ENCODE data around the gene RELN.

RELN gene

GRCh38 chr7:103626776-103627175 is 362.7 kb downstream of the RELN start:
- ATAC-seq = no peak
- TF ChIP-seq ESRRG (CRISPR knock-in tag; IDR thresholded peaks at IDR 0.05) = 0 out of 2 replicates have a peak, but pooled peaks have one; percentile 8
- TF ChIP-seq ZFP3 (CRISPR knock-in tag; IDR thresholded peaks at IDR 0.05) = peak; percentile 80
- peak; percentile 54; the same call in 1 of the 2 replicates for TF ChIP-seq POU6F1 (CRISPR knock-in tag; IDR thresholded peaks at IDR 0.05; ENCODE audit: borderline replicate concordance, low read depth)
- TF ChIP-seq PATZ1 (CRISPR knock-in tag; IDR thresholded peaks at IDR 0.05; ENCODE audit: borderline replicate concordance) = no peak; the same call in 1 of the 2 replicates
- 0 out of 2 replicates have a peak, but pooled peaks have one; percentile 65 for TF ChIP-seq GLIS3 (CRISPR knock-in tag; IDR thresholded peaks at IDR 0.05)
- TF ChIP-seq CSDC2 (CRISPR knock-in tag; IDR thresholded peaks at IDR 0.05) = 0 out of 2 replicates have a peak, but pooled peaks have one; percentile 26
- peak; percentile 93 for TF ChIP-seq ISL1 (CRISPR knock-in tag; IDR thresholded peaks at IDR 0.05)
- TF ChIP-seq SNAI2 (CRISPR knock-in tag; IDR thresholded peaks at IDR 0.05) = 0 out of 2 replicates have a peak, but pooled peaks have one; percentile 32
- TF ChIP-seq CREB5 (CRISPR knock-in tag; IDR thresholded peaks at IDR 0.05; ENCODE audit: low read depth) = 0 out of 2 replicates have a peak, but pooled peaks have one; percentile 11
- no peak for TF ChIP-seq ZFP30 (CRISPR knock-in tag; IDR thresholded peaks at IDR 0.05)
- no peak for TF ChIP-seq TSHZ2 (CRISPR knock-in tag; IDR thresholded peaks at IDR 0.05)

GRCh38 chr7:103622274-103622673 is 367.2 kb downstream of the RELN start:
- no peak for ATAC-seq
- TF ChIP-seq CSDC2 (CRISPR knock-in tag; IDR thresholded peaks at IDR 0.05) (no peak), ARNTL (CRISPR knock-in tag; IDR thresholded peaks at IDR 0.05; ENCODE audit: borderline replicate concordance, low read depth) (no peak), TOX (CRISPR knock-in tag; IDR thresholded peaks at IDR 0.05; ENCODE audit: borderline replicate concordance) (no peak), OSR1 (CRISPR knock-in tag; IDR thresholded peaks at IDR 0.05) (no peak), ZFP30 (CRISPR knock-in tag; IDR thresholded peaks at IDR 0.05) (no peak), CSRNP3 (CRISPR knock-in tag; IDR thresholded peaks at IDR 0.05) (no peak), TCF4 (CRISPR knock-in tag; IDR thresholded peaks at IDR 0.05; ENCODE audit: borderline replicate concordance) (no peak), PPARA (CRISPR knock-in tag; IDR thresholded peaks at IDR 0.05; ENCODE audit: borderline replicate concordance) (no peak), ESRRG (CRISPR knock-in tag; IDR thresholded peaks at IDR 0.05) (no peak), ZC3H10 (CRISPR knock-in tag; IDR thresholded peaks at IDR 0.05) (no peak)

- TF ChIP-seq CREB5 (CRISPR knock-in tag; IDR thresholded peaks at IDR 0.05; ENCODE audit: low read depth) (no peak), TCF4 (CRISPR knock-in tag; IDR thresholded peaks at IDR 0.05; ENCODE audit: borderline replicate concordance) (no peak), ZNF565 (CRISPR knock-in tag; conservative IDR thresholded peaks at IDR 0.05; ENCODE audit: low read depth) (no peak), ISL1 (CRISPR knock-in tag; IDR thresholded peaks at IDR 0.05) (no peak), TSHZ2 (CRISPR knock-in tag; IDR thresholded peaks at IDR 0.05) (no peak)
- peak; percentile 71 for ATAC-seq
Observed at GRCh38 chr7:103613655-103614642, 375.5 kb downstream of the RELN start.

Data from SK-N-SH treated with all-trans-retinoic acid at 6 μM for 48 hours (cell line).